Skeletal muscle satellite cell (primary cell): ENCODE measurements around the gene XAB2.

Experiments
- H3K27me3 ChIP-seq: 2 replicates; pipeline ENCODE4 v1.7.0; 2013; ENCODE audit warnings: low read length; ENCODE audit not compliant: control insufficient read depth, insufficient read depth
- H3K36me3 ChIP-seq: 2 replicates; pipeline ENCODE4 v1.7.0; 2013; ENCODE audit warnings: mild to moderate bottlenecking, control low read depth, low read length; ENCODE audit not compliant: insufficient read depth
- H3K4me1 ChIP-seq: 2 replicates; pipeline ENCODE4 v1.7.0; 2013; ENCODE audit warnings: low read length; ENCODE audit not compliant: control insufficient read depth, insufficient read depth
- H3K4me2 ChIP-seq: 2 replicates; pipeline ENCODE4 v1.7.0; 2013; ENCODE audit warnings: mild to moderate bottlenecking, low read length
- H3K4me3 ChIP-seq: 2 replicates; pipeline ENCODE4 v1.7.0; 2013; ENCODE audit warnings: low read length
- H3K9ac ChIP-seq: 2 replicates; pipeline ENCODE4 v1.7.0; 2013; ENCODE audit warnings: mild to moderate bottlenecking, low read depth, low read length, moderate library complexity
- H3K9me3 ChIP-seq: replicated peaks from 2 replicates; pipeline ENCODE4 v1.7.0; 2013; ENCODE audit warnings: mild to moderate bottlenecking, control low read depth, low read length

XAB2 gene

DNA sequence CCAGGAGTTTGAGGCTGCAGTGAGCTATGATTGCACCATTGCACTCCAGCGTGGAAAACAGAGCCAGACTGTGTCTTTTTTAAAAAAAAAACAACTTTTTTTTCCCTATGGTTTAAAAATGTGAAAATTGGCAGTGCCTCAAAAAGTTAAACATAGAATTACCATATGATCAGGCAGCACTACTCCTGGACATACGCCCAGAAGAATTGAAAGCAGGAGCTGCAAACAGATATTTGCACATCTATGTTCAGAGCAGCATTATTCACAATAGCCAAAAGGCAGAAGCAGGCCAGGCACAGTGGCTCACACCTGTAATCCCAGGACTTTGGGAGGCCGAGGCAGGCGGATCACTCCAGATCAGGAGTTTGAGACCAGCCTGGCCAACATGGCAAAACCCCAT, 35.7 kb upstream of the XAB2 start:
- H3K27me3 ChIP-seq = peaks cover 16% of the 10 kb centered on the region
- no peak overlapping the region for H3K9ac ChIP-seq
- no peaks in the 10 kb centered on the region for H3K9me3 ChIP-seq
- H3K36me3 ChIP-seq = no peaks in the 10 kb centered on the region
- no peaks in the 10 kb centered on the region for H3K4me1 ChIP-seq
- H3K4me3 ChIP-seq = no peak overlapping the region
- H3K4me2 ChIP-seq = no peak overlapping the region

DNA sequence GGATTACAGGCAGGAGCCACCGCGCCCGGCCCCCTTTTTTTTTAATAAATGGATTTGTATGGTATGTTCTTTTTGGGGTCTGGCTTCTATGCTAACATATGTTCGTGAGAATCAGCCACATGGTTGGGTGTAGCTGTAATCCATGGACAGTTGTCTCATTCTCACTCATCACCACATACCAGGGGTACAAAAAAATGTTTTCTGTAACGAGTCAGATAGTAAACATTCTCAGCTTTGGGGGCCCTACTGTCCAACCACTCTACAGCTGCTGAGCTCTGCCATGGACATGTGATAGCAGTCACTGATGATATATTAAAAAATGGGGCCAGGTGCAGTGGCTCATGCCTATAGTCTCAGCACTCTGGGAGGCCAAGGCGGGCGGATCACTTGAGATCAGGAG, 34.4 kb upstream of the XAB2 start:
- Histone ChIP-seq H3K4me1 (no peaks in the 10 kb centered on the region), H3K4me3 (no peak overlapping the region), H3K9ac (no peak overlapping the region), H3K9me3 (no peaks in the 10 kb centered on the region), H3K4me2 (no peak overlapping the region), H3K27me3 (peaks cover 11% of the 10 kb centered on the region), H3K36me3 (no peaks in the 10 kb centered on the region)

DNA sequence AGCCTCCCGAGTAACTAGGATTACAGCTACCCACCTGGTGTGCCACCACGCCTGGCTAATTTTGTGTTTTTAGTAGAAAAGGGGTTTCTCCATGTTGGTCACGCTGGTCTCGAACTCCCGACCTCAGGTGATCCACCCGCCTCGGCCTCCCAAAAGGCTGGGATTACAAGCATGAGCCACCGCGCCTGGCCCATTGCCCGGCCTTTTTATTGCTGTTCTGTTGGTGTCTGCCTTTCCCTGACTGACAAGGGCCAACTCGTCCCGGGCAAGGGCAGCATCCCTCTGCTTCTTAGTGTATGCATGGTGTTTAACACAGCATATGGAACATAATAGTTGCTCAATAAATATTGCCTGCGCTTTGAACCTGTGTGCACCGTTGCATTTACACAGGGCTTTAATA, 33.3 kb upstream of the XAB2 start:
- no peaks in the 10 kb centered on the region for H3K9me3 ChIP-seq
- H3K36me3 ChIP-seq = no peaks in the 10 kb centered on the region
- no peak overlapping the region for H3K4me3 ChIP-seq
- peaks cover 20% of the 10 kb centered on the region for H3K27me3 ChIP-seq
- H3K9ac ChIP-seq = no peak overlapping the region
- H3K4me1 ChIP-seq = no peaks in the 10 kb centered on the region
- H3K4me2 ChIP-seq = no peak overlapping the region

DNA sequence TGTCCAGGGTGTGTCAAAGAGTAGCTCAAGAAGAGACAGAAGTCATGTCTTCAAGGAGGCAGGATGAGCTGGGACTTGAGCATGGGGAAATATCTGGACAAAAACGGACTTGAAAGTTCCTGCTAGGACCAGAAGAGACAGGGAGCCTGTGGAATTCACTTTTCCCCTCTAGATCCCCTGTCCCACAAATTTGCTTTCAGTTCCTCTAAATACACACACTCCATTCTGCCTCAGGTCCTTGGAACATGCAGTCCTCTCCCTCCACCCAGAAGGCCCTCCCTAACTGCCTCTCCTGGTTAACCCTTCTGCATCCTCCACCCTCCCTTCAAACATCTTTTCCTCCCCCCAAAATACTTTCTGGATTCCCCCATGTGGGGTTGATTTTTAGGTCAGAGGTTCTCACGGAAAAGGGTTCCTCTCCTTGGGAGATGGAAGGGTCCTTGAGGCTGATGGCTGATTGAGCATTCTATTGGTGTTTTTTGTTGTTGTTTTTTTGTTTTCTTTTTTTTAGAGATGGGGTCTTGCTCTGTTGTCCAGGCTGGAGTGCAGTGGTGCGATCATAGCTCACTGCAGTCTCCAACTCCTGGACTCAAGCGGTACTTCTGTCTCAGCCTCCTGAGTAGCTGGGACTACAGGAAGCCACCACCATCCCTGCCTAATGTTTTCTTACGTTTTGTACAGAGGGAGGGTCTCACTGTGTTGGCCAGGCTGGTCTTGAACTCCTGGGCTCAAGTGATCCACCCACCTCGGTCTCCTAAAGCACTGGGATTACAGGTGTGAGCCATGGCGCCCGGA, 32.6 kb upstream of the XAB2 start:
- Histone ChIP-seq H3K9ac (no peak overlapping the region), H3K36me3 (no peaks in the 10 kb centered on the region), H3K27me3 (peaks cover 24% of the 10 kb centered on the region), H3K4me1 (no peaks in the 10 kb centered on the region), H3K4me2 (no peak overlapping the region), H3K9me3 (no peaks in the 10 kb centered on the region), H3K4me3 (no peak overlapping the region)

DNA sequence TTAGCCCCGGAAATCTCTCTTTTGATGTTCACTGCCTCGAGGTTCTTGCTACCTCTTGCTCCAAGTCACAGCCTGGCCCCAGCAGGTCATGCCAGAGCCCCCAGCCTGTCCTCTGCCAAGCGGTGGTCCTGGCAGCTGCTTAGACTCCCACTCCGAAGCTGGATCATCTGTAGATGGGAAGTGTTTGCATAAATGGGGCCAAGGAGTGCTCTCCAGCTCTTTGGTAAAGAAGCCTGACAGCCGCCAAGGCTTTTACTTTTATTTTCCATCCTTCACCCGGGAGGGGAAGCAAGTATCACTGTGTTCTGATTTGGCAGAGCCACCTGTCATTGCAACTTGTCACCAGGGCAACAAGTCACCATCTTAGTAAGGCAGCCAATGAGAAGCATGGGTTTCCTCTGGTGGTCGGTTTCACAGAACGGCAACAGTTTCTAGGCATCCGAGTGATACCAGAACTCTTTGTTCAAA, 28.9 kb upstream of the XAB2 start:
- H3K9ac ChIP-seq = no peak overlapping the region
- H3K9me3 ChIP-seq = no peaks in the 10 kb centered on the region
- H3K36me3 ChIP-seq = no peaks in the 10 kb centered on the region
- no peak overlapping the region for H3K4me2 ChIP-seq
- H3K4me3 ChIP-seq = no peak overlapping the region
- H3K4me1 ChIP-seq = no peaks in the 10 kb centered on the region
- H3K27me3 ChIP-seq = peaks cover 21% of the 10 kb centered on the region

DNA sequence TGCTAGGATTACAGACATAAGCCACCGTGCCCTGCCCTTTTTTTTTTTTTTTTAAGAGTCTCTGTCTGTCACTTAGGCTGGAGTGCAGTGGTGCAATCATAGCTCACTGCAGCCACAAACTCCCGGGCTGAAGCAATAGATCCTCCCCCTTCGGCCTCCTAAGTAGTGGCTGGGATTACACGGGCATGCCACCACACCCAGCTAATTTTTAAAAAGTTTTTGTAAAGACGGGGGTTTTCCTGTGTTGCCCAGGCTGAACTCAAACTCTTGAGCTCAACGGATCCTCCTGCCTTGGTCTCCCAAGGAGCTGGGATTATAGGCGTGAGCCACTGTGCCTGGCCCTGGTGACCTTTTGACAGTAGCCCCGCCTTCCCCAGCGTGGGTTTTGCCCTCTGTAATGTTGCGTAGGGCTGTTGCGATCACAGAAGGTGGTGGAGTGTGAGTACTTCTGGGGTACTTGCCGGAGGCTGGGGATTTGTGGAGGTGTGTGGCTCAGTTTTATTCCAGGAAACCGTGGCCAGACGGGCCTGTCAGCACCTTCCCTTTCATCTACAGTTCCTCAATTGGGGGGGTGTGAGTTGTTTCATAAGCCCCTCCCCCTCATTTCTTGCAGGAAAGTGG, 27.9 kb upstream of the XAB2 start:
- Histone ChIP-seq H3K27me3 (peaks cover 17% of the 10 kb centered on the region), H3K9ac (no peak overlapping the region), H3K9me3 (no peaks in the 10 kb centered on the region), H3K4me3 (no peak overlapping the region), H3K36me3 (no peaks in the 10 kb centered on the region), H3K4me2 (no peak overlapping the region), H3K4me1 (peaks cover 1% of the 10 kb centered on the region)

DNA sequence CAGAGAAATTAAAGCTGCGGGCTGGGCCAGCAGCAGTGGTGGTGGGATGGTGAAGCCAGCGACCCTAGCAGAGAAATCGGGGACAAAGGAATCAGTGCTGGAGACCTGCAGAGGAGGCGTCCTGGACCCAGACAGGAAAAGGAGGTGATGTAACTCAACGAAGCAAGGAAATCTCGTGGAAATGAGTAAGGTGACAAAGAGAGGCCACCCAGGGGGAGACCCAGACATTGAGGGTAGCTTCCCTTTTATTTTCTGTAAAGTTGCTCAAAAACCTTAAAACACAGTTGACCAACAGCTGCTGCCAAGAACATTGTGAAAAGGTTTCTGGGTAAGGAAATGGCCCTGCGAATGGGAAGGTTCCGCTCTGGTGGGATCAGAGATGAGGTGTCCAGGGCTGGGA, 26.2 kb upstream of the XAB2 start:
- H3K4me2 ChIP-seq = no peak overlapping the region
- no peak overlapping the region for H3K9ac ChIP-seq
- H3K36me3 ChIP-seq = no peaks in the 10 kb centered on the region
- peaks cover 3% of the 10 kb centered on the region for H3K4me1 ChIP-seq
- peaks cover 22% of the 10 kb centered on the region for H3K27me3 ChIP-seq
- no peak overlapping the region for H3K4me3 ChIP-seq
- H3K9me3 ChIP-seq = no peaks in the 10 kb centered on the region

DNA sequence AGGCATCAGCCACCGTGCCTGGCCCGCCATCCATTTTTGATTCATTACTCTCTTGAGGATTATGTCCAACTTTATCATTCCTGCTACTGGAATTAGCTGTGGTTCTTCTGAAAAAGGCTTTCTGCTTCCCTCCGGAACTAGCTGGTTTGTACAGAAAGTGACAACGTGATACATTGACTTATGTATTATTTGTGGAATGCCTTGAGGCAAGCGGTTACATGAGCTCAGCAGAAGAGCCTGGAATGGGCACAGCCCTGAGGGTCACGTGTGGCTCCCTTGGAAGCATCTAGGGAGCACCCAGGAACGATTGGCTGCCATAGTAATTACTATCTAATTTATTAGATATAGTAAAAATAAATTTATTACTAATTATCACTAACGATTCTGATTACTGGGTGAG, 25.1 kb upstream of the XAB2 start:
- Histone ChIP-seq H3K4me1 (peaks cover 3% of the 10 kb centered on the region), H3K4me2 (no peak overlapping the region), H3K36me3 (no peaks in the 10 kb centered on the region), H3K9ac (no peak overlapping the region), H3K27me3 (peaks cover 24% of the 10 kb centered on the region), H3K9me3 (no peaks in the 10 kb centered on the region), H3K4me3 (no peak overlapping the region)

DNA sequence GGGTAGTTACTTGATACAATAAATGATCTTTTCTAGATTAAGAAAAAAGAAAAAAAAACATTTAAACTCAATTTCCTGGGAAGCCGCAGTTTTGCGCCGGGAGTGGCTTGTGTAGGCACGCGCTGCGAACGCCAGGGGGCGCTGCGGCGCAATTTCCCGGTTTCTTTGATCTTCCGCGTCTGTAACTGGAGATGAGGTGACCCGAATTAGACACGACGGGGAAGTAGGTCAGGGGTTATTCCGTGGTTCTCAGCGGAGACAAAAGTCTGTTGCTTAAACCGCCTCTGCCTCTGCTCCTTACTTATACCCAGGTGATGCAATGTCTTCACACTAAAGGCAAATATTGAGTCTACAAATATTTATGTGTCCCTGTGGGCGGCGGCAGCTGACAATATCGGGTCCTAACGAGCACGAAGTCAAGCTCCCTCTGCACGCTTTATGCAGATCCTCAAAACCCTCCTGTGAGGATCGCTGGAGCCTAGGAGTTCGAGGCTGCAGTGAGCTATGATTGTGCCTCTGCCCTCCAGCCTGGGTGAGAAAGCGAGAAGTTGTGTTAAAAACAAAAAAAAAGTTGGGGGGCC, 22.8 kb upstream of the XAB2 start:
- no peak overlapping the region for H3K9ac ChIP-seq
- H3K4me1 ChIP-seq = peaks cover 3% of the 10 kb centered on the region
- no peaks in the 10 kb centered on the region for H3K9me3 ChIP-seq
- H3K4me3 ChIP-seq = peak overlapping the region; percentile 57
- H3K27me3 ChIP-seq = peaks cover 9% of the 10 kb centered on the region
- peak overlapping the region; percentile 79 for H3K4me2 ChIP-seq
- H3K36me3 ChIP-seq = no peaks in the 10 kb centered on the region

DNA sequence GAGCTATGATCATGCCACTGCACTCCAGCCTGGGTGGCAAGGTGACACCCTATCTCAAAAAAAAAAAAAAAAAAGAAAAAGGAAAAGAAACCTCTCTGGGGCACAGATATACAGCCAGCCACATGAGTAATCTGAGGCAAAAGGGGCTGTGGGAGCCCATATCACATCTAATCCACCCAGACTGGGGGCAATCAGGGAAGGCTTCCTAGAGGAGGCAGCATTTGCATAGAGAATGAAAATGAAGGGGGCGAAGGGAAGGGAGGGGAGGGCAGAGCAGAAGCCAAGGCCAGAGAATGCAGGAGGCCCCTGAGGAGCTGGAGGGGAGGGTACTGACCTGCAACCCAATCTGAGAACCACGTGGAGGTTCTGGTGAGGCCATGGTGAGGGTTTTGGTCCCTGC, 20.8 kb upstream of the XAB2 start:
- Histone ChIP-seq H3K9me3 (no peaks in the 10 kb centered on the region), H3K27me3 (peaks cover 9% of the 10 kb centered on the region), H3K4me1 (peaks cover 3% of the 10 kb centered on the region), H3K4me2 (no peak overlapping the region), H3K36me3 (no peaks in the 10 kb centered on the region), H3K4me3 (no peak overlapping the region), H3K9ac (no peak overlapping the region)

DNA sequence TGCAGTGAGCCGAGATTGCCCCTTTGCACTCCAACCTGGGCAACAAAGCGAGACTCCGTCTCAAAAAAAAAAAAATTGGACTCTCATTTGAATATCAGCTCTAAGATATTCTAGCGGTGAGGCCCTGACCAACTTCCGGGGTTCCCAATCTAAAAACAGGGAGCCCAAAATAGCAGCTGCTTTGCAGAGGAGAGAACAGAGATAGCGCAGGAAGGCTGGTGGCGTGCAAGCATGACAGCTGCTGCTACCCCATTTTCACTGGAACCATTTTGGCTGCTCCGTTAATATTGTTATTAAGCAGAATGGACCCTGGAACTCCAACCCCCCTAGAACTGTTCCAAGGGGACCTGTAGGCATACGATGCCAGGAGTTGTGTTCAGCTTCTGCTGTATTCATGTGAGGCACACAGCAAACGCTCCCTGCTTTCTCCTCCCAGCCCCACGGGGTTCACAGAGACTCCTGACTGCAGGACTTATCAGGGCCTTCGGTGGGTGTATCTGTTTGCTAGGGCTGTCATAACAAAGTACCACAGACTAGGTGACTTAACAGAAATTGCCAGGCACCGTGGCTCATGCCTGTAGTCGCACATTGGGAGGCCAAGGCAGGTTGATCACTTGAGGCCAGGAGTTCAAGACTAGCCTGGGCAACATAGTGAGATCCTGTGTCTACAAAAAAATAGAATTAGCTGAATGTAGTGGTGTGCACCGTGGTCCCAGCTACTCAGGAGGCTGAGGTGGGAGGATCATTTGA, 19.1 kb upstream of the XAB2 start:
- peaks cover 3% of the 10 kb centered on the region for H3K4me1 ChIP-seq
- H3K27me3 ChIP-seq = peaks cover 9% of the 10 kb centered on the region
- H3K36me3 ChIP-seq = no peaks in the 10 kb centered on the region
- H3K9ac ChIP-seq = no peak overlapping the region
- H3K4me2 ChIP-seq = no peak overlapping the region
- H3K4me3 ChIP-seq = no peak overlapping the region
- no peaks in the 10 kb centered on the region for H3K9me3 ChIP-seq
